Retina (tissue), 1 donor: ENCODE results near the gene TBX5.
"Not testable (repeated sequence)": the region's sequence is repeated elsewhere in the genome, so short reads cannot be mapped to it uniquely, and the experiment has no call there.

ENCODE experiments used
- DNase-seq: peaks from one replicate; pipeline ENCODE4 v3.0.0-alpha.2; 2016

TBX5 gene

GRCh38 chr12:114371733-114372132 is 34.2 kb downstream of the TBX5 start:
- DNase-seq: no peak

- DNase-seq: peak; percentile 44
Measured at GRCh38 chr12:114371250-114371649, 34.7 kb downstream of the TBX5 start.

DNA sequence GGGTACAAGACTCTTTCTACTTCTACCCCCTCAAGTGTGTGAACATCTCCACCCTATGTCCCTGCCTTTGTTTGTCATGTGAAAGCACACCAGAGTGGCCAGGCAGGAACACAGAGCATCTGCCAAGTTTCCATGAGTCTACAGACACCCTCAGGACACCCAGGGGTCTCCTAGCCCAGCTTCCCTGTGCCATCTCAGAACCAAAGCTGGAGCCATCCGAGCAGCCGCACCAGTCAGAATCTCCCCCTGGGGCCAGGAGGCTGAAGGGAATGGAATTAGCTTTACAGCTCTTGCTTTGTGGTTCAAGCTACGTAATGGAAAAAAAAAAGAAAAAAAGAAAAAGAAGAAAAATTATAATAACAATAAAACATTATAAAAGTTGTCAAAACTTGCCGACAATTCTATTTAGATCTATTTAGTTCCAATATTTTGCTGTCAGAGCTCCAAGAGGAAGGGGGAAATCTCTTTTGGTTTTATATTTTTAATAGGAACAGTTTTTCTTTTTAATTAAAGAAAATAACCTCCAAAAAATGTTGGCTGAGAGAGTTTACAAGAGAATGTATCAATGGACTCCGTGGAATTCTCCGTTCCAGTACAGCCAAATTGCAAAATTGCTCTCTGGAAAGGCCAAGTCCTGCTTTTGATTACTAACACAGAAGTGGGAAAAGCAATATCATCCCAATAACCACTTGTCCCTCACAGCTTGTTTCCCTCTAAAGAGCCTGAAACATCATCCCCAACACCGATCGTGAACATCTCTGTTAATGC is 37.1 kb downstream of the TBX5 start:
- DNase-seq: no peak

- no peak for DNase-seq
Measured at GRCh38 chr12:114361992-114362391, 44.0 kb downstream of the TBX5 start.

DNA sequence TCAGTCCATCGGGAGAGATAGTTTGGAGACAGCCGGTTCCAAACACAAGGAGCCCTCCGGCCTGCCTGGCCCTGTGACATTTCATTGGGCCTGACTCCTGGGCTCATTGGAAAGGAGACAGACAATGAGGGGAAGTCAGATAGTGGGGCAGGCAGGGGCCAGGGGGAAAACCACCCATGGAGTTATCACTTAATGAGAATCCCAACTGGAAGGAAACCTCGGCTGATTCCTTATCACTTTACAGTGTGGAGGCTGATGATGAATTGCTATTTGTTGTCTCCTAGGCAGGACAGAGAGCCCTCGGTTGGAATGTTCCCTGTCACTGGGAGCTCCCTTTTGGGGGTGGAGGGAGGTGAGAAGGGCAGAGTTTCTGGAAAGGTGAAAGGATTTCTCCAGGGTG is 44.4 kb downstream of the TBX5 start:
- no peak for DNase-seq

DNA sequence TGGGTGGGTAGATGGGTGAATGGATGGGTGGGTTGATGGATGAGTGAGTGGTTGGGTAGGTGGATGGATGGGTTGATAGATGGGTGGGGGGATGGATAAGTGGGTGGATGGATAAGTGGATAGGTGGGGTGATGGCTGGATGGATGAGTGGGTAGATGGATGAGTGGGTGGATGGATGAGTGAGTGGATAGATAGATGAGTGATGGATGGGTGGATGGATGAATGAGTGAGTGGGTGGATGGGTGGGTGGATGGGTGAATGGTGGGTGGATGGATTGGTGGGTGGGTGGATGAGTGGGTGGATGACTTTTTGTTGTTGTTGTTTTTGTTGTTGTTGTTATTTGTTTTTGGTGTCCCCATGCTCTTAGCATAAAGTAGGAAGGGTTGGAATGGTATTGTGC is 45.5 kb downstream of the TBX5 start:
- no peak for DNase-seq

GRCh38 chr12:114355389-114356088 is 50.4 kb downstream of the TBX5 start:
- no peak for DNase-seq

DNA sequence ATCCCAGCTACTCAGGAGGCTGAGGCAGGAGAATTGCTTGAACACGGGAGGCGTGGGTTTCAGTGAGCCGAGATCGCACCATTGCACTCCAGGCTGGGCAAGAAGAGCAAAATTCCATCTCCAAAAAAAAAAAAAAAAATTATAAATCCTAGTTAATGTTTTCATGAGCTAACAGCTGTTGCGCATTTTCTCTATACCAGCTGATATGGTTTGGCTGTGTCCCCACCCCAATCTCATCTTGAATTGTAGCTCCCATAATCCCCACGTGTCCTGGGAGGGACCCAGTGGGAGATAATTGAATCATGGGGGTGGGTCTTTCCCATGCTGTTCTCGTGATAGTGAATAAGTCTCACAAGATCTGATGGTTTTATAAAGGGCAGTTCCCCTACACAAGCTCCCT is 56.7 kb downstream of the TBX5 start:
- DNase-seq: not testable (repeated sequence)

DNA sequence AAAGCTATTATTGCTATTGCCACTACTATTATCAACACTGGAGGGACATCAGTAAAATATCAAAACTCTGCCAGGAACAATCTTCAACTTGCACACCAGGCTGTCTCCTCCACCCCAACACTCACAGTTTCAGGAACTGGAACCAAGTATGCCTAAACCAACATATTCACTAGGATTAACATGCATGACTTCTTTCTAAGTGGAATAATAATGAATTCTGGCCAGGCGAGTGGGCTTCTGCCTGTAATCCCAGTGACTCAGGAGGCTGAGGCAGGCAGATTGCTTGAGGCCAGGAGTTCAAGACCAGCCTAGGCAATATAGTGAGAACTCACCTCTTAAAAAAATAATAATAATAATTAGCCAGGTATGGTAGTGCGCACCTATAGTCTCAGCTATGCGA is 58.1 kb downstream of the TBX5 start:
- DNase-seq: no peak

DNA sequence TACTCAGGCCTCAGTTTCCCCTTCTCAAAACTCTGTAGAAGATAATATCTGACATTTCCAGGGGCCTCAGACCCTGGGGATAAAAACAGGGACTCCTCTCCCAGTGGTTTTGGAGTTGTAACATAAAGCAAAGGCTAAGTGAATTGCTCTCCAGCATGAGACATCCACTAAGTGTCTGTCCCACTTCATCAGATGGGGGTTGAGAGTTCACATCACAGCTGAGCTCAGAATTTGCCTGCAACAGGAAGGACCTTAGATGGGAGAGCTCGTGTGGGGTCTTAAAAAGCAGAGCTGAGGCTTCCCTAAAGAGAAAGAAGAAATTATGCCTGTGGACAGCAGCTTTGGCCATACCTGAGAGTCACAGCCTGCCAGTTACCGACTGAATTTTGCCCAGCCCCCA is 61.1 kb downstream of the TBX5 start:
- DNase-seq: no peak

DNA sequence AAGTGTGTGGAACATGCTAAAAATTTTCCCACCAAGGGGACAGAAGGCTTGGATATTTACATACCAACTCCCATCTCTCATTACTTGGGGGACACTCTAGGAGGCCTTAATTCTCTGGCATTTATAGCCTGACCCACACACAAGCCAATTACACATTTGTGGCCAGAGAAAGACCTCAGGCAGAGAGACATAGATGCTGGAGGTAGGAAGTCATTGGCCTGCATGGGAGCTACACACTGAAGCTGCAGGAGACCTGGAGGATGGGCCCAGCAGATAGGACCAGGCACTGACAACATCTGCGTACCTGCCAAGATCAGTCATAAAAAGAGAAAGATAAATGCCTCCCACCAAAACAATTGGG is 61.7 kb downstream of the TBX5 start:
- DNase-seq: no peak

GRCh38 chr12:114343585-114344302 is 62.2 kb downstream of the TBX5 start:
- DNase-seq: no peak

DNA sequence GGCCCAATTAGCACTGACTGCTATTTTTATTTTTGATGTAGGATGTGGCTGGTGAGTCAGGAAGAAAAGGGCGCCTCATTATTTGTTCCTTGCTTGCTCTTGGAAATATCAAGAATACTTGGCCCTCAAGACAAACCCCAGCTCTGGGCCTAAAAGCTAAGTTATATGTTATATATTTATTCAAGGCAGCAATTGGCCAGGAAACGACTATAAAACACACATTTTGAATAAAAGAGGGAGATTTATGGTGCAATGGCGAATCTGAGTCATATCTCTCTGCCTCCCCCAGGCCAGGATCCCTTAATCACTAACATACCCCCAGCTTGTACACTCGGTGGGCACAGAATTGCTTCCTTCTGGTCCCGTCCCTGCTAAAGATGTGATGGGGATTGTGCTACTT is 63.3 kb downstream of the TBX5 start:
- no peak for DNase-seq

- no peak for DNase-seq
Measured at GRCh38 chr12:114341635-114342034, 64.3 kb downstream of the TBX5 start.

- DNase-seq: no peak
Measured at GRCh38 chr12:114340231-114340630, 65.7 kb downstream of the TBX5 start.

- no peak for DNase-seq
Measured at GRCh38 chr12:114339626-114340025, 66.3 kb downstream of the TBX5 start.

- peak; percentile 13 for DNase-seq
Measured at GRCh38 chr12:114335607-114336006, 70.3 kb downstream of the TBX5 start.

DNA sequence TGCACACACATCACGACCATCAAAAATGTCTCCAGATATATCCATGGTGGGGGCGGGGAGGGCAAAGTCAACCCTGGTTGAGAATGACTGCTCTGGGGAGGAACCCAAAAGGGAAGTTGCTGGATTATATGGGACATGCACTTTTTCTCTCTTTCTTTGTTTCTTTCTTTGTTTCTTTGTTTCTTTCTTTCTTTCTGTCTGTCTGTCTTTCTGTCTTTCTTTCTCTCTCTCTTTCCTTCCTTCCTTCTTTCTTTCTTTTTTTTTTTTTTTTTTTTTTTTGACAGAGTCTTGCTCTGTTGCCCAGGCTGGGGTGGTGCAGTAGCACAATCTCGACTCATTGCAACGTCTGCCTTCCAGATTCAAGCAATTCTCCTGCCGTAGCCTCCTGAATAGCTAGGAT is 71.5 kb downstream of the TBX5 start:
- no peak for DNase-seq

GRCh38 chr12:114328292-114328691 is 77.7 kb downstream of the TBX5 start:
- DNase-seq: no peak

DNA sequence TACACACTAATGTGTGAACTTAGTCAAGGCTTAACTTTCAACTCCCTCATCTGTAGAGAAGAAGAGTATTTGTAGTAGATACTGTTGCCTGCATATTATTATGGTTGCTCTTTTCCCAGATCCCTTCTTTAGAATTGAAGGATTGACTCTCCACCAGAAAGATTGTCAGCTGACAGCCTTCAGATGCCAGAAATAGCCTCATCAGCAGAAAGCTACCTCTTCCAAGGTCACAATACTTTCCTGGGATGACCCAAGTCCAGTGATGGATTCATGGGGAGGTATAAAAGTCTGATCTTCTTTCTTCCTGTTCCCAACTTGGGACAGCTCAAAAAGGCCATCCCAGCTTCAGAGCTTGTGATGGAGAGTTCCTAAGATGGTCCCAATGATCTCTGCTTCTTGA is 78.2 kb downstream of the TBX5 start:
- no peak for DNase-seq

- no peak for DNase-seq
Measured at GRCh38 chr12:114321524-114321923, 84.4 kb downstream of the TBX5 start.

- DNase-seq: no peak
Measured at GRCh38 chr12:114320968-114321367, 85.0 kb downstream of the TBX5 start.

DNA sequence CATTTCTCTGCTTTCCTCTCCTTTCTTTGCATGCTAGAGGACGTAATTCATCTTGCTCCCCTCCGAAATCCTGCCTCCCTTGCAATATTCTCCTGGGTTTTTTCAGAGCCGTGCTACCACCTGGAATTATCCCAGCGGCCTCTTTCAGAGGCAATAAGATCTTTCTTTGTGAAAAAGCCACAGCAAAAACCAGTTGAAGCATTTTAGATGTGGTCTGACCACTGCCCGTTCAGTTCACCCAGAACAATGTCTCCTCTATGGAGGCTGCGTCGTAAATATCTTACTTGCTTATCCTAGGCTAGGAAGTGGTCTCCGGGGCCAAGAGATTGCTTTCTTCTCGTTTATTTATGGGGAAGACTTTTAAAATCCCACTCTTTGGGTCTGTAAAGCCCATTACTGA is 85.8 kb downstream of the TBX5 start:
- DNase-seq: no peak

- DNase-seq: no peak
Measured at GRCh38 chr12:114319422-114319821, 86.5 kb downstream of the TBX5 start.
